H1 (cell line): ENCODE results near the gene STRA8. TPM values are rescaled to one million over a fixed set of nuclear protein-coding genes. Genes with fewer than 3 reads are reported as not detected.
A peak's percentile ranks its signal among the peaks of the same experiment; 100 is the strongest.

Source experiments
- CTCF ChIA-PET: fragments of 300-600 bp; sonication (Branson Sonifier 250); formaldehyde crosslinking; loops from one replicate; lab custom pipeline; 2021; ENCODE audit not compliant: partially characterized antibody; lab: Charles Lee
- POLR2A ChIA-PET: fragments of 300-600 bp; sonication (Branson Sonifier 250); formaldehyde crosslinking; loops from one replicate; lab custom pipeline; 2021; ENCODE audit warnings: inconsistent platforms; ENCODE audit not compliant: partially characterized antibody; lab: Charles Lee
- DNase-seq, 2 experiments: peaks; one replicate each; pipeline versions ENCODE4 v3.0.0 to v3.0.0-alpha.2; 2010 to 2022; ENCODE audit warnings: low spot score in 2 of 2, low read depth in 1 of 2, mixed read lengths in 1 of 2
- FAIRE-seq: peaks from 2 replicates; lab custom pipeline; 2011; peaks lifted over from hg19 to GRCh38; lab: Jason Lieb, UNC
- H2AFZ ChIP-seq: 2 replicates; pipeline ENCODE4 v1.8.1; 2012; ENCODE audit warnings: low read length, inconsistent platforms
- H2AK5ac ChIP-seq: 2 replicates; pipeline ENCODE4 v1.6.1; 2013; ENCODE audit warnings: low read depth, low read length
- H2BK120ac ChIP-seq: replicated peaks from 2 replicates; pipeline ENCODE3; 2013; ENCODE audit warnings: low read depth, low read length, inconsistent platforms
- H2BK12ac ChIP-seq: 2 replicates; pipeline ENCODE4 v1.6.1; 2013; ENCODE audit warnings: low read depth, low read length
- H2BK15ac ChIP-seq: 2 replicates; pipeline ENCODE4 v1.6.1; 2013; ENCODE audit warnings: low read length
- H2BK20ac ChIP-seq: 2 replicates; pipeline ENCODE4 v1.6.1; 2013; ENCODE audit warnings: low read length
- H2BK5ac ChIP-seq: 2 replicates; pipeline ENCODE4 v1.6.1; 2013; ENCODE audit warnings: low read depth, low read length
- H3K14ac ChIP-seq: 2 replicates; pipeline ENCODE4 v1.6.1; 2013; ENCODE audit warnings: inconsistent platforms; ENCODE audit not compliant: insufficient read length
- H3K18ac ChIP-seq: 2 replicates; pipeline ENCODE4 v1.6.1; 2013; ENCODE audit warnings: low read length; ENCODE audit errors: extremely low read depth
- H3K23ac ChIP-seq: 2 replicates; pipeline ENCODE4 v1.6.1; 2013; ENCODE audit warnings: inconsistent platforms; ENCODE audit not compliant: insufficient read length
- H3K23me2 ChIP-seq: 2 replicates; pipeline ENCODE4 v1.6.1; 2013; ENCODE audit warnings: low read depth, low read length
- H3K27ac ChIP-seq: 2 replicates; pipeline ENCODE4 v1.6.1; 2011; ENCODE audit warnings: low read depth, low read length, inconsistent platforms
- H3K27me3 ChIP-seq, 4 experiments: replicated peaks in 1 of 4; 1 replicate in 1 of 4; 2 replicates in 3 of 4; pipeline versions ENCODE4 v1.6.1 to v1.8.1; 2011 to 2013; ENCODE audit warnings: low read length in 3 of 4, mild to moderate bottlenecking in 3 of 4, inconsistent platforms in 2 of 4, mixed read lengths in 2 of 4, moderate library complexity in 1 of 4; ENCODE audit not compliant: control insufficient read depth in 3 of 4, insufficient read depth in 3 of 4; ENCODE audit errors: extremely low read depth in 1 of 4
- H3K36me3 ChIP-seq, 4 experiments: 2 replicates each; pipeline versions ENCODE4 v1.6.1 to v1.8.1; 2011 to 2013; ENCODE audit warnings: mild to moderate bottlenecking in 4 of 4, low read length in 3 of 4, moderate library complexity in 2 of 4, control low read depth in 1 of 4, inconsistent platforms in 1 of 4; ENCODE audit not compliant: insufficient read depth in 4 of 4, control insufficient read depth in 2 of 4
- H3K4ac ChIP-seq: replicated peaks from 2 replicates; pipeline ENCODE3; 2013; ENCODE audit warnings: low read length, low read depth, mixed read lengths, inconsistent platforms; ENCODE audit not compliant: insufficient read length
- H3K4me1 ChIP-seq, 4 experiments: replicated peaks in 1 of 4; 1 replicate in 1 of 4; 2 replicates in 3 of 4; pipeline versions ENCODE4 v1.6.1 to v1.8.1; 2011 to 2013; ENCODE audit warnings: low read length in 3 of 4, inconsistent platforms in 2 of 4, mixed read lengths in 1 of 4; ENCODE audit not compliant: insufficient read depth in 4 of 4, control insufficient read depth in 3 of 4
- H3K4me2 ChIP-seq, 2 experiments: 2 replicates each; pipeline versions ENCODE4 v1.6.1 to v1.8.1; 2011 to 2013; ENCODE audit warnings: low read depth in 2 of 2, low read length in 2 of 2, control low read depth in 1 of 2, inconsistent platforms in 1 of 2, mild to moderate bottlenecking in 1 of 2; ENCODE audit not compliant: insufficient read depth in 1 of 2
- H3K4me3 ChIP-seq, 4 experiments: fragments of 200-600, 300-600 bp in 1 of 4; sonication (generic), shearing (Covaris generic), sonication (Bioruptor Twin) in 1 of 4; 2 replicates each; pipeline versions ENCODE4 v1.5.1 to v1.8.1; 2011 to 2016; ENCODE audit warnings: low read length in 4 of 4, low read depth in 3 of 4, control low read depth in 2 of 4, inconsistent platforms in 2 of 4, mild to moderate bottlenecking in 2 of 4, mixed read lengths in 1 of 4, moderate library complexity in 1 of 4; ENCODE audit not compliant: insufficient read depth in 2 of 4; ENCODE audit errors: extremely low read depth in 1 of 4
- H3K56ac ChIP-seq: replicated peaks from 2 replicates; pipeline ENCODE3; 2013; ENCODE audit warnings: low read depth, mild to moderate bottlenecking, mixed read lengths, low read length, inconsistent platforms; ENCODE audit not compliant: insufficient read length
- H3K79me1 ChIP-seq: 2 replicates; pipeline ENCODE4 v1.6.1; 2013; ENCODE audit warnings: low read depth, low read length, control low read depth
- H3K79me2 ChIP-seq, 2 experiments: 2 replicates each; pipeline versions ENCODE4 v1.6.1 to v1.8.1; 2012 to 2013; ENCODE audit warnings: low read length in 2 of 2, mild to moderate bottlenecking in 2 of 2, inconsistent platforms in 1 of 2; ENCODE audit not compliant: insufficient read depth in 2 of 2, control insufficient read depth in 1 of 2
- H3K9ac ChIP-seq, 4 experiments: replicated peaks in 1 of 4; 1 replicate in 1 of 4; 2 replicates in 3 of 4; pipeline versions ENCODE4 v1.6.1 to v1.8.1; 2011 to 2013; ENCODE audit warnings: low read depth in 3 of 4, low read length in 3 of 4, control low read depth in 2 of 4, mild to moderate bottlenecking in 2 of 4, moderate library complexity in 2 of 4, inconsistent platforms in 1 of 4; ENCODE audit errors: extremely low read depth in 1 of 4
- H3K9me3 ChIP-seq, 2 experiments: 2 replicates each; pipeline versions ENCODE4 v1.6.1 to v1.8.1; 2012 to 2013; ENCODE audit warnings: mild to moderate bottlenecking in 2 of 2, moderate library complexity in 2 of 2, control low read depth in 1 of 2, inconsistent platforms in 1 of 2, low read depth in 1 of 2, low read length in 1 of 2, mixed read lengths in 1 of 2; ENCODE audit not compliant: insufficient read depth in 2 of 2
- H4K20me1 ChIP-seq, 2 experiments: replicated peaks in 1 of 2; 2 replicates each; pipeline versions ENCODE3 to v1.8.1; 2011 to 2013; ENCODE audit warnings: inconsistent platforms in 2 of 2, low read length in 2 of 2, mild to moderate bottlenecking in 1 of 2; ENCODE audit not compliant: insufficient read depth in 2 of 2, control insufficient read depth in 1 of 2
- H4K5ac ChIP-seq: 2 replicates; pipeline ENCODE4 v1.6.1; 2013; ENCODE audit warnings: low read length, low read depth, mixed read lengths, inconsistent platforms; ENCODE audit not compliant: insufficient read length
- H4K8ac ChIP-seq: 2 replicates; pipeline ENCODE4 v1.8.0; 2013; ENCODE audit warnings: mild to moderate bottlenecking, moderate library complexity, low read length, inconsistent platforms; ENCODE audit not compliant: insufficient read depth; ENCODE audit errors: extremely low read depth
- H4K91ac ChIP-seq: replicated peaks from 2 replicates; pipeline ENCODE3; 2013; ENCODE audit warnings: low read length, mixed read lengths, inconsistent platforms; ENCODE audit not compliant: insufficient read length
- ASH2L ChIP-seq: fragments of 200-600, 300-600 bp; sonication (generic); IDR thresholded peaks from one replicate; pipeline ENCODE4 v1.7.1; 2017; ENCODE audit warnings: low read length
- BCL11A ChIP-seq, 2 experiments: IDR thresholded peaks; one replicate each; pipeline ENCODE4 v1.6.1; 2011; ENCODE audit warnings: low read depth in 2 of 2, low read length in 2 of 2, mild to moderate bottlenecking in 2 of 2
- CHD2 ChIP-seq: IDR thresholded peaks from 2 replicates; pipeline ENCODE4 v1.6.1; 2012; ENCODE audit warnings: low read length, improper control_type of control experiment
- CTCF ChIP-seq, 3 experiments: IDR thresholded peaks; 1 replicate in 2 of 3; 2 replicates in 1 of 3; pipeline versions ENCODE4 v1.5.1 to v1.6.1; 2011; ENCODE audit warnings: low read length in 3 of 3, mild to moderate bottlenecking in 3 of 3, inconsistent platforms in 2 of 3, low read depth in 1 of 3, moderate library complexity in 1 of 3; ENCODE audit not compliant: insufficient read depth in 1 of 3; ENCODE audit errors: control extremely low read depth in 1 of 3
- KDM4A ChIP-seq: IDR thresholded peaks from one replicate; pipeline ENCODE4 v1.7.1; 2012; ENCODE audit warnings: low read depth, mild to moderate bottlenecking, moderate library complexity, low read length, inconsistent platforms; ENCODE audit not compliant: severe bottlenecking
- MAX ChIP-seq: IDR thresholded peaks from 2 replicates; pipeline ENCODE4 v1.6.1; 2012; ENCODE audit warnings: inconsistent platforms
- RAD21 ChIP-seq, 2 experiments: IDR thresholded peaks in 1 of 2; conservative IDR thresholded peaks in 1 of 2; 2 replicates each; pipeline ENCODE4 v1.6.1; 2011; ENCODE audit warnings: low read depth in 2 of 2, low read length in 2 of 2, improper control_type of control experiment in 1 of 2, inconsistent platforms in 1 of 2, mild to moderate bottlenecking in 1 of 2, moderate library complexity in 1 of 2
- TEAD4 ChIP-seq: IDR thresholded peaks from 2 replicates; pipeline ENCODE4 v1.6.1; 2012; ENCODE audit warnings: low read depth, low read length, inconsistent platforms, mixed read lengths
- WGBS, 2 experiments: shearing (Covaris generic) in 1 of 2; methylation state at CpG; one replicate each; pipeline versions ENCODE4 v1.1.6 to v1.1.7; 2013 to 2015; ENCODE audit warnings: low lambda C conversion rate in 2 of 2, mixed read lengths in 2 of 2, inconsistent platforms in 1 of 2, low coverage in 1 of 2, missing lambda C conversion rate in 1 of 2; ENCODE audit not compliant: insufficient replicate concordance in 2 of 2, insufficient coverage in 1 of 2, insufficient read length in 1 of 2; ENCODE audit errors: extremely low coverage in 1 of 2, missing lambda C conversion rate in 1 of 2; 5-methylcytosine and 5-hydroxymethylcytosine counted together
- polyA plus RNA-seq, 7 experiments: library from polyadenylated mRNA; depleted of rRNA in 3 of 7; stranded (reverse) in 5 of 7; unstranded in 2 of 7; fragments of >200 nt in 5 of 7; fragments of 200-250 nt in 2 of 7; gene quantifications; 1 replicate in 5 of 7; 2 replicates in 1 of 7; 4 replicates in 1 of 7; pipeline versions ENCODE4 v1.2.1 to v1.2.3, GENCODE V29; 2011 to 2013; ENCODE audit warnings: missing spikeins in 2 of 7, mixed read lengths in 2 of 7
- total RNA-seq: library from RNA; stranded (reverse); fragmentation: NEBNext Ultra II Directional; extraction: Animal tissue kit (Norgen Biotek cat#: 25700); gene quantifications from 2 replicates; pipeline ENCODE4 v1.2.1, GENCODE V29; 2021

The STRA8 gene
- total and polyA plus RNA-seq, 2 of the 8 experiments (the other 6 are each of a cell fraction or from before 2014, with no cell fraction given) = not detected

DNA sequence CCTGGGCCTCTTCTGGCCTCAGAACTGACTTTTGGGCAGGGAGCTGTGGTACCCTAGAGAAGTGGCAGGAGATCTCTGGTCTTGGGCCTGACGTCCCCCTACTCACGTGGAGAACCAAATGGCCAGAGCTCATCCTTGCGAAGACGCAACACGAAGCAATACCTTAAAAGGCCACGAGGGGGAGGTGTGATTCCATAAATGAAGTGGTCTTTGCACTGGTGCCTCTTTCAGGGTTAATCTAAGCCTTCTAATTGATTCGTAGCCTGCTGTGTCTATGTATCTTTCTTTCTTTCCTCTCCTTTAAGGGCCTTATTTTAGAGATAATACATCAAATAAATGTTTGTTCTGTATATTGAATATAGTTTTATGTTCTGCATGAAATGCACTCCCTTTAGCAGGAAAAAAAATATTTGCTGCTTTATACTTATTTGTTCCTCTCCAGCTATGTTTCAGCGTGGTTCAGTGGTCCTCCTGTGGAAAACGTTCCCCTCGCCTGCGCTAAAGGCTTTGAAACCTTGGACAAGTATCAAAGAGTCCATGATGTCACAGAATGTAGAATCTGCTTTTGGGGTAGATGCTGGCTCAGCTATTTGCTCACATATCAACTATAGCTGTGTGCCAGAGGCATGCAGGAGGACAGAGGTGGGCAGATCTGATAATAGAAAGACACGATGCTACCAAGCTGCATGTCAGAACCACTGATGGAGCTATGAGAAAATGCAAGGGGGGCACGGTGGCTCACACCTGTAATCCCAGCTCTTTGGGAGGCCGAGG is 41.0 kb downstream of the STRA8 start:
- Histone ChIP-seq H3K4ac (no peak overlapping the region), H2BK120ac (no peak overlapping the region), H3K4me3 (no peak overlapping the region), H4K5ac (no peak overlapping the region), H3K4me2 (no peak overlapping the region), H3K18ac (no peak overlapping the region), H3K27me3 (no peaks in the 10 kb centered on the region), H4K91ac (no peak overlapping the region), H3K23ac (no peak overlapping the region), H3K36me3 (no peaks in the 10 kb centered on the region), H2BK20ac (no peak overlapping the region), H2BK15ac (no peak overlapping the region), H2AK5ac (no peak overlapping the region; the same call in 1 of the 2 replicates), H3K14ac (no peak overlapping the region), H2BK12ac (no peak overlapping the region), H3K27ac (no peak overlapping the region), H2BK5ac (no peak overlapping the region), H3K56ac (no peak overlapping the region), H3K4me1 (no peaks in the 10 kb centered on the region; a peak in 1 of 7 replicates), H4K20me1 (no peaks in the 10 kb centered on the region), H2AFZ (no peak overlapping the region), H3K9me3 (no peaks in the 10 kb centered on the region), H3K79me1 (no peaks in the 10 kb centered on the region), H4K8ac (no peak overlapping the region), H3K79me2 (no peaks in the 10 kb centered on the region), H3K9ac (no peak overlapping the region), H3K23me2 (no peaks in the 10 kb centered on the region)
- peak; percentile 71 to 98 for DNase-seq
- WGBS, 2 experiments = 55% methylated on average over 14 of the region's 14 CpGs; no CpG with 5 or more reads in 1 of the 2 experiments
- POLR2A ChIA-PET = interaction anchor here (0.6 to 1.8 kb wide), 5 partner anchors 11 to 235 kb away, joined by 3 to 5 read pairs (median 4); no protein-coding TSS in a partner anchor
- FAIRE-seq = peak; percentile 81
- CTCF ChIA-PET = interaction anchor here (0.5 to 5.9 kb wide), 65 partner anchors 8 to 732 kb away, joined by 3 to 55 read pairs (median 5); partner anchors contain the start of gene STRA8
- TF ChIP-seq CHD2 (no peak), CTCF (IDR thresholded peaks at IDR 0.05; ENCODE audit: control extremely low read depth in 1 of 3, insufficient read depth in 1 of 3, low read depth in 1 of 3, low read length in 3 of 3) (peak; percentile 56 to 91 (median 74)), BCL11A (IDR thresholded peaks at IDR 0.05; ENCODE audit: low read depth in 2 of 2, low read length in 2 of 2) (no peak), KDM4A (no peak), ASH2L (no peak), RAD21 (IDR thresholded peaks at IDR 0.05 in 1 of 2, conservative IDR thresholded peaks at IDR 0.05 in 1 of 2; ENCODE audit: low read depth in 2 of 2, low read length in 2 of 2) (peak; percentile 87 to 92), MAX (peak; percentile 79), TEAD4 (no peak)
